Coronary artery (tissue), 2 donors: Measurements from ENCODE around the gene METTL23.
"Not testable (repeated sequence)": the region's sequence is repeated elsewhere in the genome, so short reads cannot be mapped to it uniquely, and the experiment has no call there.

Experiments
- DNase-seq: peaks from one replicate; pipeline ENCODE4 v3.0.0-alpha.2; 2017; ENCODE audit warnings: low spot score
- H3K27ac ChIP-seq, 2 donors: fragments of 200-600 bp; sonication (generic); one replicate each; pipeline ENCODE4 v1.5.1; 2016 to 2019
- H3K4me3 ChIP-seq: fragments of 200-600 bp; sonication (generic); 2 replicates; pipeline ENCODE4 v1.5.1; 2016; ENCODE audit warnings: mild to moderate bottlenecking, moderate library complexity
- CTCF ChIP-seq: fragments of 200-600 bp; sonication (generic); IDR thresholded peaks from one replicate; pipeline ENCODE4 v1.5.1; 2019; ENCODE audit warnings: antibody characterized with exemption

Gene METTL23

GRCh38 chr17:76722279-76722678 lies 4.4 kb upstream of the METTL23 start:
- no peak for DNase-seq
- no peak for TF ChIP-seq CTCF
- H3K4me3 ChIP-seq: no peak overlapping the region
- H3K27ac ChIP-seq: no peak overlapping the region

- not testable (repeated sequence) for H3K4me3 ChIP-seq, H3K27ac ChIP-seq, DNase-seq
These were observed 3.7 kb upstream of the METTL23 start for GRCh38 chr17:76722977-76723376.

- TF ChIP-seq CTCF: no peak
These were observed 2.8 kb upstream of the METTL23 start for GRCh38 chr17:76723812-76724211.

GRCh38 chr17:76725580-76726230 lies 934 bp upstream of the METTL23 start:
- peak; percentile 91 for DNase-seq
- no peak for TF ChIP-seq CTCF
- peak overlapping the region; percentile 95 for H3K4me3 ChIP-seq
- peak overlapping the region; percentile 99 to 100 for H3K27ac ChIP-seq

More at GRCh38 chr17:76723812-76724211, 2.8 kb upstream of the METTL23 start:
- H3K27ac ChIP-seq: no peak overlapping the region
- DNase-seq: no peak
- peak overlapping the region; percentile 33 for H3K4me3 ChIP-seq

- Histone ChIP-seq H3K27ac (peak within 1 kb of the TSS; percentile 99 to 100), H3K4me3 (peak within 1 kb of the TSS; percentile 95)
- TF ChIP-seq CTCF: no peak
- DNase-seq: peak; percentile 99
These were observed 336 bp upstream of the METTL23 start, which contains the start of gene JMJD6 for GRCh38 chr17:76726231-76726775. Gene JMJD6, minus strand, starts transcription at chr17:76726606. Its CDS starts 131 bp downstream, at chr17:76726475.

GRCh38 chr17:76727745-76728456 lies 1.3 kb downstream of the METTL23 start:
- no peak for DNase-seq
- TF ChIP-seq CTCF: no peak
- Histone ChIP-seq H3K4me3 (peak overlapping the region; percentile 95), H3K27ac (peak overlapping the region; percentile 53 to 99)

- H3K27ac ChIP-seq: not testable (repeated sequence)
These were observed 5.4 kb downstream of the METTL23 start for GRCh38 chr17:76731800-76732733.

More at GRCh38 chr17:76731800-76732733, 5.4 kb downstream of the METTL23 start:
- not testable (repeated sequence) for H3K4me3 ChIP-seq, DNase-seq
